Chondrocyte (in vitro differentiated cells): ENCODE results near the gene DAW1. TPM values are rescaled to one million over a fixed set of nuclear protein-coding genes. Genes with fewer than 3 reads are reported as not detected.
A peak's percentile ranks its signal among the peaks of the same experiment; 100 is the strongest.
"Not testable (repeated sequence)": the region's sequence is repeated elsewhere in the genome, so short reads cannot be mapped to it uniquely, and the experiment has no call there.

Source experiments
- DNase-seq: peaks from one replicate; pipeline ENCODE4 v3.0.0; 2021; ENCODE audit warnings: mixed read lengths, low spot score
- H3K27ac Mint-ChIP-seq: one replicate; pipeline ENCODE4 v1.8.0; 2021; ENCODE audit warnings: mild to moderate bottlenecking, moderate library complexity, mixed read lengths; ENCODE audit not compliant: unreplicated experiment
- H3K27me3 Mint-ChIP-seq: 2 replicates; pipeline ENCODE4 v1.8.0; 2021; ENCODE audit warnings: low read depth, mixed read lengths
- H3K36me3 Mint-ChIP-seq: 2 replicates; pipeline ENCODE4 v1.8.0; 2021; ENCODE audit warnings: low read depth, mixed read lengths
- H3K4me1 Mint-ChIP-seq: 2 replicates; pipeline ENCODE4 v1.8.0; 2021; ENCODE audit warnings: low read depth, mild to moderate bottlenecking, mixed read lengths
- H3K4me3 Mint-ChIP-seq: one replicate; pipeline ENCODE4 v1.8.0; 2021; ENCODE audit warnings: mild to moderate bottlenecking, moderate library complexity, mixed read lengths; ENCODE audit not compliant: unreplicated experiment
- H3K9me3 Mint-ChIP-seq: 2 replicates; pipeline ENCODE4 v1.8.0; 2021; ENCODE audit warnings: low read depth, mixed read lengths
- CTCF ChIP-seq: fragments of 200-600 bp; sonication (generic); IDR thresholded peaks from 2 replicates; pipeline ENCODE4 v1.5.0; 2021; ENCODE audit warnings: antibody characterized with exemption, mild to moderate bottlenecking, moderate library complexity
- total RNA-seq: library from RNA; stranded (reverse); gene quantifications from 3 replicates; pipeline ENCODE4 v1.2.1, GENCODE V29; 2021

DAW1 gene
- total RNA-seq, 1 donor from 2014 or later: 0.47 TPM

GRCh38 chr2:227932403-227932802 is 61.0 kb downstream of the DAW1 start:
- no peak for DNase-seq
- no peaks in the 10 kb centered on the region for H3K4me1 Mint-ChIP-seq
- TF ChIP-seq CTCF: no peak
- H3K9me3 Mint-ChIP-seq: peaks cover 10% of the 10 kb centered on the region
- no peak overlapping the region for H3K4me3 Mint-ChIP-seq
- peaks cover 26% of the 10 kb centered on the region for H3K27me3 Mint-ChIP-seq
- H3K36me3 Mint-ChIP-seq: peaks cover 3% of the 10 kb centered on the region
- no peak overlapping the region for H3K27ac Mint-ChIP-seq

- Mint-ChIP-seq H3K27me3 (peaks cover 26% of the 10 kb centered on the region), H3K4me1 (no peaks in the 10 kb centered on the region), H3K27ac (no peak overlapping the region), H3K9me3 (peaks cover 2% of the 10 kb centered on the region), H3K4me3 (no peak overlapping the region), H3K36me3 (peaks cover 1% of the 10 kb centered on the region)
- no peak for DNase-seq
- TF ChIP-seq CTCF: no peak
Measured at GRCh38 chr2:227933884-227934283, 62.5 kb downstream of the DAW1 start.

GRCh38 chr2:227936249-227936648 is 64.8 kb downstream of the DAW1 start:
- not testable (repeated sequence) for H3K36me3 Mint-ChIP-seq, H3K4me1 Mint-ChIP-seq, H3K9me3 Mint-ChIP-seq, H3K4me3 Mint-ChIP-seq, H3K27ac Mint-ChIP-seq, DNase-seq
- H3K27me3 Mint-ChIP-seq: peaks cover 28% of the 10 kb centered on the region

GRCh38 chr2:227939271-227940027 is 68.0 kb downstream of the DAW1 start:
- Mint-ChIP-seq H3K36me3 (no peaks in the 10 kb centered on the region), H3K9me3 (no peaks in the 10 kb centered on the region), H3K27me3 (peaks cover 10% of the 10 kb centered on the region), H3K27ac (no peak overlapping the region), H3K4me1 (no peaks in the 10 kb centered on the region), H3K4me3 (no peak overlapping the region)
- no peak for DNase-seq
- peak; percentile 73 for TF ChIP-seq CTCF

GRCh38 chr2:227942021-227942420 is 70.6 kb downstream of the DAW1 start:
- Mint-ChIP-seq H3K27me3 (peaks cover 4% of the 10 kb centered on the region), H3K4me1 (no peaks in the 10 kb centered on the region), H3K36me3 (no peaks in the 10 kb centered on the region), H3K4me3 (no peak overlapping the region), H3K27ac (no peak overlapping the region), H3K9me3 (peaks cover 4% of the 10 kb centered on the region)
- no peak for TF ChIP-seq CTCF
- DNase-seq: no peak

GRCh38 chr2:227942965-227943364 is 71.5 kb downstream of the DAW1 start:
- TF ChIP-seq CTCF: no peak
- no peak for DNase-seq
- Mint-ChIP-seq H3K4me1 (no peaks in the 10 kb centered on the region), H3K27me3 (peaks cover 4% of the 10 kb centered on the region), H3K9me3 (peaks cover 4% of the 10 kb centered on the region), H3K27ac (no peak overlapping the region), H3K4me3 (no peak overlapping the region), H3K36me3 (no peaks in the 10 kb centered on the region)
